SU-DHL-6 (cell line): Measurements from ENCODE around the gene INSL3.

Experiments
- H2AFZ ChIP-seq: fragments of 200-600 bp; sonication (generic); 2 replicates; pipeline ENCODE4 v1.6.1; 2014; ENCODE audit warnings: low read depth, mild to moderate bottlenecking, moderate library complexity, mixed read lengths, antibody characterized with exemption, low read length; ENCODE audit not compliant: severe bottlenecking
- H3F3A ChIP-seq: fragments of 200-600 bp; shearing (Covaris generic); 2 replicates; pipeline ENCODE4 v1.6.0; 2016; ENCODE audit warnings: antibody characterized with exemption, mild to moderate bottlenecking; ENCODE audit not compliant: insufficient read depth
- H3K27ac ChIP-seq: fragments of 200-600 bp; sonication (generic); 2 replicates; pipeline ENCODE4 v1.5.1; 2016; ENCODE audit warnings: low read depth, mild to moderate bottlenecking, low read length, moderate library complexity, mixed read lengths
- H3K27me3 ChIP-seq: fragments of 200-600 bp; sonication (generic), shearing (Covaris generic); 2 replicates; pipeline ENCODE4 v1.6.0; 2014; ENCODE audit warnings: mild to moderate bottlenecking, low read length
- H3K36me3 ChIP-seq: fragments of 200-600 bp; sonication (generic); 2 replicates; pipeline ENCODE4 v1.6.1; 2014; ENCODE audit warnings: mild to moderate bottlenecking, low read length, mixed read lengths
- H3K4me2 ChIP-seq: fragments of 300-600, 200-600 bp; shearing (Covaris generic), sonication (generic); 2 replicates; pipeline ENCODE4 v1.6.0; 2014; ENCODE audit warnings: low read length, low read depth, mild to moderate bottlenecking; ENCODE audit not compliant: poor library complexity, severe bottlenecking
- H3K4me3 ChIP-seq: fragments of 200-600 bp; sonication (generic); 2 replicates; pipeline ENCODE4 v1.5.1; 2014; ENCODE audit warnings: antibody characterized with exemption, low read length, mild to moderate bottlenecking, mixed read lengths; ENCODE audit not compliant: insufficient read depth, poor library complexity, severe bottlenecking
- H3K79me2 ChIP-seq: fragments of 200-600 bp; sonication (generic); 2 replicates; pipeline ENCODE4 v1.6.1; 2014; ENCODE audit warnings: mild to moderate bottlenecking, low read length, moderate library complexity; ENCODE audit not compliant: insufficient read depth
- H3K9ac ChIP-seq: fragments of 200-600 bp; sonication (generic); 2 replicates; pipeline ENCODE4 v1.7.0; 2014; ENCODE audit warnings: mild to moderate bottlenecking, low read length
- H3K9me2 ChIP-seq: fragments of 200-600 bp; sonication (generic); replicated peaks from 2 replicates; pipeline ENCODE4 v1.6.1; 2014; ENCODE audit warnings: low read length; ENCODE audit not compliant: insufficient read depth
- H3K9me3 ChIP-seq: fragments of 200-600 bp; sonication (generic); 2 replicates; pipeline ENCODE4 v1.6.1; 2014; ENCODE audit warnings: low read length, mixed read lengths; ENCODE audit not compliant: insufficient read depth
- H4K20me1 ChIP-seq: fragments of 200-600 bp; sonication (generic); 2 replicates; pipeline ENCODE4 v1.6.1; 2014; ENCODE audit warnings: low read depth, mild to moderate bottlenecking, antibody characterized with exemption, low read length, moderate library complexity, mixed read lengths
- CTCF ChIP-seq: fragments of 200-600 bp; sonication (generic); IDR thresholded peaks from one replicate; pipeline ENCODE4 v1.5.1; 2017; ENCODE audit warnings: antibody characterized with exemption, mild to moderate bottlenecking, low read length, moderate library complexity; ENCODE audit not compliant: insufficient read depth, poor library complexity, severe bottlenecking
- EZH2phosphoT487 ChIP-seq: fragments of 200-600 bp; sonication (generic), shearing (Covaris generic); conservative IDR thresholded peaks from 2 replicates; pipeline ENCODE4 v1.6.1; 2018; ENCODE audit warnings: mild to moderate bottlenecking, antibody characterized with exemption, low read length, moderate library complexity, mixed read lengths

The INSL3 gene

GRCh38 chr19:17807731-17808316 is 13.5 kb downstream of the INSL3 start:
- TF ChIP-seq EZH2phosphoT487, result no peak
- TF ChIP-seq CTCF, result no peak
- H4K20me1 ChIP-seq, result no peaks in the 10 kb centered on the region

DNA sequence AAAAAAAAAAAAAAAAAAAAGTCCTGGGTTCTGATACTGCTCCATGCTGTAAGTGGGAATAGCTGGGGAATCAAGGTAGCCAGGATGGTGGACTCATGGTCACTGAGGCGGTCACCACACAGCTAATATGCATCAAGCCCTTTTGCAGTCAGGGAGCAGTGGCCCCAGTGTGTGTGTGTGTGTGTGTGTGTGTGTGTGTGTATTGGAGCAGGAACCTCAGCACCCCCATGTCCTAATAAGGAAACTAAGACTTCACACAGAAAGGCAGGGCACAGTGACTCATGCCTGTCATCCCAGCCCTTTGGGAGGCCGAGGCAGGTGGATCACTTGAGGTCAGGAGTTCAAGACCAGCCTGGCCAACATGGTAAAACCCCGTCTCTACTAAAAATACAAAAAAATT is 14.4 kb downstream of the INSL3 start:
- Histone ChIP-seq H3K27ac (no peak overlapping the region), H3K79me2 (no peaks in the 10 kb centered on the region), H4K20me1 (no peaks in the 10 kb centered on the region), H3K4me2 (no peak overlapping the region), H3K9me2 (no peaks in the 10 kb centered on the region), H3F3A (no peaks in the 10 kb centered on the region), H2AFZ (no peak overlapping the region), H3K27me3 (no peaks in the 10 kb centered on the region), H3K9ac (no peak overlapping the region), H3K36me3 (no peaks in the 10 kb centered on the region), H3K4me3 (no peak overlapping the region), H3K9me3 (no peaks in the 10 kb centered on the region)
- TF ChIP-seq EZH2phosphoT487 (no peak), CTCF (no peak)

More at GRCh38 chr19:17807731-17808316, 13.5 kb downstream of the INSL3 start:
- no peak overlapping the region for H3K27ac ChIP-seq
- no peaks in the 10 kb centered on the region for H3K36me3 ChIP-seq
- no peak overlapping the region for H3K4me2 ChIP-seq
- no peak overlapping the region for H3K9ac ChIP-seq
- H2AFZ ChIP-seq, result no peak overlapping the region
- no peaks in the 10 kb centered on the region for H3K79me2 ChIP-seq
- no peak overlapping the region for H3K4me3 ChIP-seq
- no peaks in the 10 kb centered on the region for H3K9me3 ChIP-seq
- H3F3A ChIP-seq, result no peaks in the 10 kb centered on the region
- H3K9me2 ChIP-seq, result no peaks in the 10 kb centered on the region
- no peaks in the 10 kb centered on the region for H3K27me3 ChIP-seq

GRCh38 chr19:17805427-17805826 is 15.9 kb downstream of the INSL3 start:
- H3K4me3 ChIP-seq, result no peak overlapping the region
- TF ChIP-seq EZH2phosphoT487 (no peak), CTCF (no peak)
- H3K79me2 ChIP-seq, result no peaks in the 10 kb centered on the region
- no peaks in the 10 kb centered on the region for H3K36me3 ChIP-seq
- no peaks in the 10 kb centered on the region for H3K27me3 ChIP-seq
- no peaks in the 10 kb centered on the region for H4K20me1 ChIP-seq
- H3K9me3 ChIP-seq, result no peaks in the 10 kb centered on the region
- no peak overlapping the region for H2AFZ ChIP-seq
- no peak overlapping the region for H3K9ac ChIP-seq
- H3K27ac ChIP-seq, result no peak overlapping the region
- H3K4me2 ChIP-seq, result no peak overlapping the region
- no peaks in the 10 kb centered on the region for H3F3A ChIP-seq
- no peaks in the 10 kb centered on the region for H3K9me2 ChIP-seq
